ENCODE measurements around the gene AP4S1.
"Not testable (repeated sequence)": the region's sequence is repeated elsewhere in the genome, so short reads cannot be mapped to it uniquely, and the experiment has no call there.

Gene AP4S1

GRCh38 chr14:31090883-31091764, 65.7 kb downstream of the AP4S1 start:
- no peak for DNase-seq

GRCh38 chr14:31092160-31092708, 66.8 kb downstream of the AP4S1 start:
- no peak for DNase-seq

GRCh38 chr14:31093884-31094839, 68.7 kb downstream of the AP4S1 start:
- not testable (repeated sequence) for DNase-seq

- not testable (repeated sequence) for DNase-seq
These were observed 70.4 kb downstream of the AP4S1 start for GRCh38 chr14:31095817-31096216.

GRCh38 chr14:31096255-31096654, 70.8 kb downstream of the AP4S1 start:
- no peak for DNase-seq

- no peak for DNase-seq
These were observed 71.6 kb downstream of the AP4S1 start for GRCh38 chr14:31097081-31097480.

- DNase-seq, result no peak
These were observed 81.3 kb downstream of the AP4S1 start for GRCh38 chr14:31106768-31107167.

- DNase-seq, result no peak
These were observed 83.8 kb downstream of the AP4S1 start for GRCh38 chr14:31109257-31109656.

- DNase-seq, result no peak
These were observed 85.4 kb downstream of the AP4S1 start for GRCh38 chr14:31110872-31111271.

- DNase-seq, result no peak
These were observed 88.3 kb downstream of the AP4S1 start for GRCh38 chr14:31113794-31114193.

GRCh38 chr14:31118892-31119291, 93.4 kb downstream of the AP4S1 start:
- DNase-seq, result no peak

GRCh38 chr14:31122098-31122611, 96.7 kb downstream of the AP4S1 start:
- DNase-seq, result no peak

GRCh38 chr14:31122921-31123320, 97.5 kb downstream of the AP4S1 start:
- no peak for DNase-seq

- no peak for DNase-seq
These were observed 98.7 kb downstream of the AP4S1 start for GRCh38 chr14:31124197-31124596.

GRCh38 chr14:31125231-31125630, 99.8 kb downstream of the AP4S1 start:
- no peak for DNase-seq

GRCh38 chr14:31126680-31127079, 101.2 kb downstream of the AP4S1 start:
- DNase-seq, result no peak

GRCh38 chr14:31127690-31128089, 102.2 kb downstream of the AP4S1 start:
- no peak for DNase-seq

- DNase-seq, result no peak
These were observed 103.4 kb downstream of the AP4S1 start for GRCh38 chr14:31128601-31129526.

- no peak for DNase-seq
These were observed 107.7 kb downstream of the AP4S1 start for GRCh38 chr14:31133133-31133532.

GRCh38 chr14:31137214-31137889, 111.9 kb downstream of the AP4S1 start:
- DNase-seq, result no peak

- DNase-seq, result no peak
These were observed 112.9 kb downstream of the AP4S1 start for GRCh38 chr14:31138301-31138700.

Data from effector CD8-positive, alpha-beta T cell (primary cell).